ENCODE results near the gene CAMK2A. TPM values are rescaled to one million over a fixed set of nuclear protein-coding genes. Genes with fewer than 3 reads are reported as not detected.

The CAMK2A gene
- total and polyA plus RNA-seq, 10 donors = 0.03 to 1.1 (median 0.66) TPM; not detected in 2

DNA sequence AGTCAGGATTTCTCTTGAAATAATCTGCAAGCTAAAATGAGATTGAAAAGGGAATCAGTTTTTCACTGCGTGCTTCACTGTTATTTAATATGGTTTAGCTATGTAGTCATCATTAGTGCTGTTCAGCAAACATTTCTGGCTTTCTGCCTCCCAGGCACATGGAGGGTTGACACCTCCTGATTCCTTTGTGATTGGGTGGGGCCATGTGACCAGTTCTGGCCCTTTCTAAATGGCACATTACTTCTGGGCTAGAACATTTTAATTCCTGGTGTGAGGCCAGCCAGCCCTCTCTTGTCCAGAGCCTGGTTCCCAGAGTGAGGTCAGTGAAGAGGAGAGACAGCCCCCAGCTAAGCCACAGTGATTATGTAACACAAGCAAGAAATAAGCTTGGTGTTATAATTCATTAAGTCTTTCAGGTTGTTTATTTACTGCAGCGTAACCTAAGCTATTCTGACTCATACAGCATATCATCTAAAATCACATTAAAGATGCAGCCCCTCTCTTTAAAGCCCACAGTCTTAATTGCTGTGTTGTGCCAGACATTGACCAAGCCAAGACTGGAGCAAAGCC lies 30.6 kb upstream of the CAMK2A start:
- Histone ChIP-seq H3K4me1 (peaks cover 0 to 7% (median 0%) of the 10 kb centered on the region in 6 donors), H3K36me3 (no peaks in the 10 kb centered on the region), H3K9me3 (no peaks in the 10 kb centered on the region), H3K4me3 (no peak overlapping the region), H3K27ac (no peak overlapping the region), H3K27me3 (replicated peaks in 1 of 7) (no peaks in the 10 kb centered on the region)
- no peak for TF ChIP-seq POLR2A (IDR thresholded peaks at IDR 0.05)
- peak in 1 of 3 donors; percentile 14 for TF ChIP-seq POLR2AphosphoS5 (IDR thresholded peaks at IDR 0.05)
- intact Hi-C loops (cut with DNase I; ENCODE audit: low total_unique reads) = no loop called here
- no peak for DNase-seq
- 67 to 86% (median 78%) methylated on average over 2 of the region's 2 CpGs for WGBS, 5 donors

DNA sequence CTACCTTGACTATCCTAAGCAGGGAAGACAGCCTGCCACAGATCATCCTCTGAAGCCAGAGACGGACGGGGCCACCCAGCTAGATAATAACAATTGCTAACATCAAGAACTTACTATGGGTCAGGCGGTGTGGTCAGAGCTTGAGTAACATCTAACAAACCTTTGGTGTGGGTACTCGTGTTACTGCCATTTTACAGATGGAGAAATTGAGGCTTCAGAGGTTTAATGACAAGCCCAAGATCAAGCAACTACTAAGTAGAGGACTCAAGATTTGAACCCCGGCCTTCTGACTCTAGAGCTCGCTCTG lies 29.9 kb upstream of the CAMK2A start:
- Histone ChIP-seq H3K9me3 (no peaks in the 10 kb centered on the region), H3K36me3 (no peaks in the 10 kb centered on the region), H3K4me1 (peaks cover 0 to 7% (median 0%) of the 10 kb centered on the region in 6 donors), H3K27me3 (replicated peaks in 1 of 7) (no peaks in the 10 kb centered on the region), H3K4me3 (no peak overlapping the region), H3K27ac (no peak overlapping the region)
- no peak for DNase-seq
- intact Hi-C loops (cut with DNase I; ENCODE audit: low total_unique reads) = no loop called here
- WGBS, 5 donors = 89 to 94% (median 93%) methylated on average over 6 of the region's 6 CpGs
- TF ChIP-seq POLR2AphosphoS5 (IDR thresholded peaks at IDR 0.05) (no peak), POLR2A (IDR thresholded peaks at IDR 0.05) (no peak)
- TF ChIP-seq, protein P1, sequence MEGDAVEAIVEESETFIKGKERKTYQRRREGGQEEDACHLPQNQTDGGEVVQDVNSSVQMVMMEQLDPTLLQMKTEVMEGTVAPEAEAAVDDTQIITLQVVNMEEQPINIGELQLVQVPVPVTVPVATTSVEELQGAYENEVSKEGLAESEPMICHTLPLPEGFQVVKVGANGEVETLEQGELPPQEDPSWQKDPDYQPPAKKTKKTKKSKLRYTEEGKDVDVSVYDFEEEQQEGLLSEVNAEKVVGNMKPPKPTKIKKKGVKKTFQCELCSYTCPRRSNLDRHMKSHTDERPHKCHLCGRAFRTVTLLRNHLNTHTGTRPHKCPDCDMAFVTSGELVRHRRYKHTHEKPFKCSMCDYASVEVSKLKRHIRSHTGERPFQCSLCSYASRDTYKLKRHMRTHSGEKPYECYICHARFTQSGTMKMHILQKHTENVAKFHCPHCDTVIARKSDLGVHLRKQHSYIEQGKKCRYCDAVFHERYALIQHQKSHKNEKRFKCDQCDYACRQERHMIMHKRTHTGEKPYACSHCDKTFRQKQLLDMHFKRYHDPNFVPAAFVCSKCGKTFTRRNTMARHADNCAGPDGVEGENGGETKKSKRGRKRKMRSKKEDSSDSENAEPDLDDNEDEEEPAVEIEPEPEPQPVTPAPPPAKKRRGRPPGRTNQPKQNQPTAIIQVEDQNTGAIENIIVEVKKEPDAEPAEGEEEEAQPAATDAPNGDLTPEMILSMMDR (IDR thresholded peaks at IDR 0.05 in 8 of 11, conservative IDR thresholded peaks at IDR 0.05 in 3 of 11) = no peak

DNA sequence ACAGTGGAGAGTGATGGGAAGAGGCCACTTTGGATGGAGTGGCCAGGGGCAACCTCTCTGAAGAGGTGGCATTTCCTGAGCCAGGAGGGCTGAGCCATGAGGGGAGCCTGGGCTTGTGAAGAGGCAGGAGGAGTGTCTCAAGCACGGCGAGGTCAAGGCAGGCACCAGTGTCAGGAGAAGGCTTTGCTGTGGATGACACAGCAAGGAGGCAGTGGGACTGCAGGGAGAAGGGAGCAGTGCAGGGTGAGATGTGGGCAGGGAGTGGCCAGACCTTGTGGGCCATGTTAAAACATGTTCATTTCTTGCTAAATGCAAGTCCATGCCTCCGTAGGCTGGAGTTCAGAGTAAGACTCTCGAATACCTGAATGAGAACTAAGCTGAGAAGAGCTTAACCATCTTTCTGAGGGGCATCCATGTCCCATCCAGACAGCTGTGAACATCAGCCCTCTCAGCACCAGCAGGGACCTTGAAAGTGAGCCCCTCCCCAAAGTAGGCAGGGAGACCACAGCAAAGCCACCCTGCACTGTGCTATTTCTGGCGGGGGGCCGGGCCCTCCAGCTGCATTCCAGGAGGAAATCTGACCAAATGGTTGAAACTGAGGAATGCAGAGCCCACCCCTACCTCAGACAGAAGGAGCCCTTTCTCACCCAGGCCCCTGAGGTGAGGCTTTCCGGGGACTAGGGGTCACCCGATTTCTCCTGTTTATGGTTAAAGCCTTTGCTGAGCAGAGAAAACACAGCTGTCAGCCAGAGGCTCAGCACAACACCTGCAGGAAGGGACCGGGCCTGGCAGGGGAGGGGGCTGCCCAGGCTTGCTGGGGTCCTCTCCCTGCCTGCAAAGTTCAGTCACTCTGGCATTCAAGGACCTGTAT lies 29.3 kb upstream of the CAMK2A start:
- no peak for DNase-seq
- Histone ChIP-seq H3K4me3 (no peak overlapping the region), H3K27ac (no peak overlapping the region), H3K4me1 (peaks cover 0 to 7% (median 0%) of the 10 kb centered on the region in 6 donors), H3K36me3 (no peaks in the 10 kb centered on the region), H3K9me3 (no peaks in the 10 kb centered on the region), H3K27me3 (replicated peaks in 1 of 7) (no peaks in the 10 kb centered on the region)
- TF ChIP-seq POLR2A (IDR thresholded peaks at IDR 0.05) (no peak), POLR2AphosphoS5 (IDR thresholded peaks at IDR 0.05) (no peak)
- TF ChIP-seq, protein P1 (IDR thresholded peaks at IDR 0.05 in 8 of 11, conservative IDR thresholded peaks at IDR 0.05 in 3 of 11) = no peak
- intact Hi-C loops (cut with DNase I; ENCODE audit: low total_unique reads) = no loop called here
- 74 to 85% (median 76%) methylated on average over 8 to 9 of the region's 9 CpGs for WGBS, 5 donors

DNA sequence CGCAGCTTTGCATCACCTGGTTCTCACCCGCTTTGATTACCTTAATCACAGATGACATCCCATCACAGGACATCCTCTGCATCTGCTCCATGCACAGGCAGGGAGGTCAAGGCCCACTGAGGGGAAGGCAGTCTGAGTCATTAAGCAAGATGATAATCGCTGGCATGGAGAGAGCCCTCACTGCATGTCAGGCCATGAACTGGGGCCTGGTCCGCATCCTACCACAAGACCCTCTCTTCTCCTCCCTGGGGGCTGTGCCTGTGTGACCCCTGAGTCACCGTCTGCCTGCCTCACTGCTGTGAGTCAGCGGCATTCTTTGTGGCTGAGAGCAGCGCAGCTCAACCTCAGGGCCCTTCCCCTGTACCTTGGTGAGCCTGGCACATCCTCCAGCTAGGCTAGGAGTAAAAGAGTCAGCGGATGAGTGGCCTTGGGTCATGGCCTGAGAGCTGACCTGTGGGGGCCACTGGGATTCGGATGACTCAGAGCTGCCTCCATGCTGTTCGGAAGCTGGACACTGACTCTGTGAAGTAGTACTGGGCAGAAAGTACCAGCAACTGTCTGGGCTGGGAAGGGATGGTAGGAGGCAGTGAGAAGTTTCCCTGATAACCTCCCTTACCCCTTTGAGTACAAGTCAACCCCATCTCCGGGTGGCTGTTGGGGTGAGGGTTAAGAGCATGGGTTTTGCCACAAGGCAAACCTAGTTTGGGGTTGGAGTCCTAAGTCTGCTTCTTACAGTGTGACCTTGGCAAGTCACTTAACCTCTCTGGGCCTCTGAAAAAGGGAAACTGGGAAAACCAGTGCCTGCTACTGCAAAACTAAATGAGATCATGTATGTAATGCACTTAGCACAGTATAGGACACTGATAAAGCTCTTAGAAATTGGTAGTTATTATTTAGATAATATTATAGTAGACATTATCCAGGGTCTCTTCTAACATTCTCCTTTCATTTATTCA lies 27.8 kb upstream of the CAMK2A start:
- H3K27ac ChIP-seq = no peak overlapping the region
- H3K36me3 ChIP-seq = no peaks in the 10 kb centered on the region
- DNase-seq = no peak
- intact Hi-C loops (cut with DNase I; ENCODE audit: low total_unique reads) = no loop called here
- H3K27me3 ChIP-seq (replicated peaks in 1 of 7) = no peaks in the 10 kb centered on the region
- TF ChIP-seq, protein P1 (IDR thresholded peaks at IDR 0.05 in 8 of 11, conservative IDR thresholded peaks at IDR 0.05 in 3 of 11) = no peak
- TF ChIP-seq POLR2AphosphoS5 (IDR thresholded peaks at IDR 0.05) = peak in 1 of 3 donors; percentile 24
- H3K4me3 ChIP-seq = no peak overlapping the region
- WGBS, 5 donors = 77 to 87% (median 80%) methylated on average over 11 of the region's 11 CpGs
- H3K9me3 ChIP-seq = no peaks in the 10 kb centered on the region
- H3K4me1 ChIP-seq = peaks cover 0 to 7% (median 0%) of the 10 kb centered on the region in 6 donors

Data from spleen (tissue), 11 donors.